HG03432 (cell line): ENCODE data around the gene ANKRD33.

ENCODE experiments used
- ATAC-seq: cut with Tn5 transposase; IDR thresholded peaks from one replicate; pipeline ENCODE4 v1.9.1; 2021; ENCODE audit warnings: mild to moderate bottlenecking, moderate library complexity; ENCODE audit not compliant: unreplicated experiment

The ANKRD33 gene

GRCh38 chr12:51914034-51914923, 26.4 kb downstream of the ANKRD33 start:
- no peak for ATAC-seq

GRCh38 chr12:51915003-51915625, 27.2 kb downstream of the ANKRD33 start:
- ATAC-seq = no peak

- ATAC-seq = no peak
These were observed 28.0 kb downstream of the ANKRD33 start for GRCh38 chr12:51915951-51916350.

- no peak for ATAC-seq
These were observed 29.2 kb downstream of the ANKRD33 start for GRCh38 chr12:51917041-51917590.

- no peak for ATAC-seq
These were observed 30.0 kb downstream of the ANKRD33 start for GRCh38 chr12:51917746-51918453.

- no peak for ATAC-seq
These were observed 32.1 kb downstream of the ANKRD33 start for GRCh38 chr12:51920046-51920445.

GRCh38 chr12:51921017-51921725, 33.3 kb downstream of the ANKRD33 start:
- ATAC-seq = no peak

GRCh38 chr12:51922146-51922545, 34.2 kb downstream of the ANKRD33 start:
- no peak for ATAC-seq

- no peak for ATAC-seq
These were observed 35.0 kb downstream of the ANKRD33 start for GRCh38 chr12:51922762-51923505.

GRCh38 chr12:51923506-51924365, 35.8 kb downstream of the ANKRD33 start:
- ATAC-seq = no peak

GRCh38 chr12:51924551-51925319, 36.8 kb downstream of the ANKRD33 start:
- no peak for ATAC-seq

GRCh38 chr12:51925346-51926063, 37.6 kb downstream of the ANKRD33 start:
- ATAC-seq = no peak

GRCh38 chr12:51926064-51926632, 38.2 kb downstream of the ANKRD33 start:
- no peak for ATAC-seq

- ATAC-seq = no peak
These were observed 38.8 kb downstream of the ANKRD33 start for GRCh38 chr12:51926718-51927117.

- no peak for ATAC-seq
These were observed 44.5 kb downstream of the ANKRD33 start for GRCh38 chr12:51932218-51933076.

- no peak for ATAC-seq
These were observed 46.2 kb downstream of the ANKRD33 start for GRCh38 chr12:51934080-51934479.
